Measurements from ENCODE around the gene BRME1. TPM values are rescaled to one million over a fixed set of nuclear protein-coding genes. Genes with fewer than 3 reads are reported as not detected.
A peak's percentile ranks its signal among the peaks of the same experiment; 100 is the strongest.

The BRME1 gene
- total and polyA plus RNA-seq, 2 of the 13 experiments (the other 11 are each of a cell fraction or from before 2014, with no cell fraction given) = 0.74 to 1.5 TPM

GRCh38 chr19:13849991-13850909, 55.7 kb downstream of the BRME1 start (continued):
- TF ChIP-seq, protein P1, sequence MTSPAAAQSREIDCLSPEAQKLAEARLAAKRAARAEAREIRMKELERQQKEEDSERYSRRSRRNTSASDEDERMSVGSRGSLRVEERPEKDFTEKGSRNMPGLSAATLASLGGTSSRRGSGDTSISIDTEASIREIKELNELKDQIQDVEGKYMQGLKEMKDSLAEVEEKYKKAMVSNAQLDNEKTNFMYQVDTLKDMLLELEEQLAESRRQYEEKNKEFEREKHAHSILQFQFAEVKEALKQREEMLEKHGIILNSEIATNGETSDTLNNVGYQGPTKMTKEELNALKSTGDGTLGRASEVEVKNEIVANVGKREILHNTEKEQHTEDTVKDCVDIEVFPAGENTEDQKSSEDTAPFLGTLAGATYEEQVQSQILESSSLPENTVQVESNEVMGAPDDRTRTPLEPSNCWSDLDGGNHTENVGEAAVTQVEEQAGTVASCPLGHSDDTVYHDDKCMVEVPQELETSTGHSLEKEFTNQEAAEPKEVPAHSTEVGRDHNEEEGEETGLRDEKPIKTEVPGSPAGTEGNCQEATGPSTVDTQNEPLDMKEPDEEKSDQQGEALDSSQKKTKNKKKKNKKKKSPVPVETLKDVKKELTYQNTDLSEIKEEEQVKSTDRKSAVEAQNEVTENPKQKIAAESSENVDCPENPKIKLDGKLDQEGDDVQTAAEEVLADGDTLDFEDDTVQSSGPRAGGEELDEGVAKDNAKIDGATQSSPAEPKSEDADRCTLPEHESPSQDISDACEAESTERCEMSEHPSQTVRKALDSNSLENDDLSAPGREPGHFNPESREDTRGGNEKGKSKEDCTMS (CRISPR knock-in tag; conservative IDR thresholded peaks at IDR 0.05) = no peak
- TF ChIP-seq MBD4 (IDR thresholded peaks at IDR 0.05; ENCODE audit: borderline replicate concordance, low read length) = no peak
- TF ChIP-seq FOXA1 (IDR thresholded peaks at IDR 0.05) = no peak
- no peak for TF ChIP-seq FOXA1 (CRISPR knock-in tag; IDR thresholded peaks at IDR 0.05)
- TF ChIP-seq, protein P2, sequence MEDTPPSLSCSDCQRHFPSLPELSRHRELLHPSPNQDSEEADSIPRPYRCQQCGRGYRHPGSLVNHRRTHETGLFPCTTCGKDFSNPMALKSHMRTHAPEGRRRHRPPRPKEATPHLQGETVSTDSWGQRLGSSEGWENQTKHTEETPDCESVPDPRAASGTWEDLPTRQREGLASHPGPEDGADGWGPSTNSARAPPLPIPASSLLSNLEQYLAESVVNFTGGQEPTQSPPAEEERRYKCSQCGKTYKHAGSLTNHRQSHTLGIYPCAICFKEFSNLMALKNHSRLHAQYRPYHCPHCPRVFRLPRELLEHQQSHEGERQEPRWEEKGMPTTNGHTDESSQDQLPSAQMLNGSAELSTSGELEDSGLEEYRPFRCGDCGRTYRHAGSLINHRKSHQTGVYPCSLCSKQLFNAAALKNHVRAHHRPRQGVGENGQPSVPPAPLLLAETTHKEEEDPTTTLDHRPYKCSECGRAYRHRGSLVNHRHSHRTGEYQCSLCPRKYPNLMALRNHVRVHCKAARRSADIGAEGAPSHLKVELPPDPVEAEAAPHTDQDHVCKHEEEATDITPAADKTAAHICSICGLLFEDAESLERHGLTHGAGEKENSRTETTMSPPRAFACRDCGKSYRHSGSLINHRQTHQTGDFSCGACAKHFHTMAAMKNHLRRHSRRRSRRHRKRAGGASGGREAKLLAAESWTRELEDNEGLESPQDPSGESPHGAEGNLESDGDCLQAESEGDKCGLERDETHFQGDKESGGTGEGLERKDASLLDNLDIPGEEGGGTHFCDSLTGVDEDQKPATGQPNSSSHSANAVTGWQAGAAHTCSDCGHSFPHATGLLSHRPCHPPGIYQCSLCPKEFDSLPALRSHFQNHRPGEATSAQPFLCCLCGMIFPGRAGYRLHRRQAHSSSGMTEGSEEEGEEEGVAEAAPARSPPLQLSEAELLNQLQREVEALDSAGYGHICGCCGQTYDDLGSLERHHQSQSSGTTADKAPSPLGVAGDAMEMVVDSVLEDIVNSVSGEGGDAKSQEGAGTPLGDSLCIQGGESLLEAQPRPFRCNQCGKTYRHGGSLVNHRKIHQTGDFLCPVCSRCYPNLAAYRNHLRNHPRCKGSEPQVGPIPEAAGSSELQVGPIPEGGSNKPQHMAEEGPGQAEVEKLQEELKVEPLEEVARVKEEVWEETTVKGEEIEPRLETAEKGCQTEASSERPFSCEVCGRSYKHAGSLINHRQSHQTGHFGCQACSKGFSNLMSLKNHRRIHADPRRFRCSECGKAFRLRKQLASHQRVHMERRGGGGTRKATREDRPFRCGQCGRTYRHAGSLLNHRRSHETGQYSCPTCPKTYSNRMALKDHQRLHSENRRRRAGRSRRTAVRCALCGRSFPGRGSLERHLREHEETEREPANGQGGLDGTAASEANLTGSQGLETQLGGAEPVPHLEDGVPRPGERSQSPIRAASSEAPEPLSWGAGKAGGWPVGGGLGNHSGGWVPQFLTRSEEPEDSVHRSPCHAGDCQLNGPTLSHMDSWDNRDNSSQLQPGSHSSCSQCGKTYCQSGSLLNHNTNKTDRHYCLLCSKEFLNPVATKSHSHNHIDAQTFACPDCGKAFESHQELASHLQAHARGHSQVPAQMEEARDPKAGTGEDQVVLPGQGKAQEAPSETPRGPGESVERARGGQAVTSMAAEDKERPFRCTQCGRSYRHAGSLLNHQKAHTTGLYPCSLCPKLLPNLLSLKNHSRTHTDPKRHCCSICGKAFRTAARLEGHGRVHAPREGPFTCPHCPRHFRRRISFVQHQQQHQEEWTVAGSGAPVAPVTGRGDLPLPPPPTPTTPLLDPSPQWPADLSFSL (CRISPR knock-in tag; IDR thresholded peaks at IDR 0.05) = no peak
- TF ChIP-seq NFKB2 (CRISPR knock-in tag; IDR thresholded peaks at IDR 0.05; ENCODE audit: borderline replicate concordance) = no peak
- no peak for TF ChIP-seq ZNF678 (CRISPR knock-in tag; IDR thresholded peaks at IDR 0.05)
- TF ChIP-seq, protein P3, sequence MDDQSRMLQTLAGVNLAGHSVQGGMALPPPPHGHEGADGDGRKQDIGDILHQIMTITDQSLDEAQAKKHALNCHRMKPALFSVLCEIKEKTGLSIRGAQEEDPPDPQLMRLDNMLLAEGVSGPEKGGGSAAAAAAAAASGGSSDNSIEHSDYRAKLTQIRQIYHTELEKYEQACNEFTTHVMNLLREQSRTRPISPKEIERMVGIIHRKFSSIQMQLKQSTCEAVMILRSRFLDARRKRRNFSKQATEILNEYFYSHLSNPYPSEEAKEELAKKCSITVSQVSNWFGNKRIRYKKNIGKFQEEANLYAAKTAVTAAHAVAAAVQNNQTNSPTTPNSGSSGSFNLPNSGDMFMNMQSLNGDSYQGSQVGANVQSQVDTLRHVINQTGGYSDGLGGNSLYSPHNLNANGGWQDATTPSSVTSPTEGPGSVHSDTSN (CRISPR knock-in tag; IDR thresholded peaks at IDR 0.05; ENCODE audit: borderline replicate concordance) = no peak
- TF ChIP-seq GZF1 (CRISPR knock-in tag; IDR thresholded peaks at IDR 0.05) = no peak
- peak; percentile 89 for TF ChIP-seq ATF3 (CRISPR knock-in tag; IDR thresholded peaks at IDR 0.05)
- TF ChIP-seq THAP9 (CRISPR knock-in tag; IDR thresholded peaks at IDR 0.05; ENCODE audit: borderline replicate concordance) = peak; percentile 3; the same call in 1 of the 2 replicates
- TF ChIP-seq, protein P4, sequence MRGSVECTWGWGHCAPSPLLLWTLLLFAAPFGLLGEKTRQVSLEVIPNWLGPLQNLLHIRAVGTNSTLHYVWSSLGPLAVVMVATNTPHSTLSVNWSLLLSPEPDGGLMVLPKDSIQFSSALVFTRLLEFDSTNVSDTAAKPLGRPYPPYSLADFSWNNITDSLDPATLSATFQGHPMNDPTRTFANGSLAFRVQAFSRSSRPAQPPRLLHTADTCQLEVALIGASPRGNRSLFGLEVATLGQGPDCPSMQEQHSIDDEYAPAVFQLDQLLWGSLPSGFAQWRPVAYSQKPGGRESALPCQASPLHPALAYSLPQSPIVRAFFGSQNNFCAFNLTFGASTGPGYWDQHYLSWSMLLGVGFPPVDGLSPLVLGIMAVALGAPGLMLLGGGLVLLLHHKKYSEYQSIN (CRISPR knock-in tag; IDR thresholded peaks at IDR 0.05; ENCODE audit: borderline replicate concordance) = no peak
